HT1080 (cell line): ENCODE results near the gene RAD51B. TPM values are rescaled to one million over a fixed set of nuclear protein-coding genes. Genes with fewer than 3 reads are reported as not detected.
"Not testable (repeated sequence)": the region's sequence is repeated elsewhere in the genome, so short reads cannot be mapped to it uniquely, and the experiment has no call there.

Experiments used
- DNase-seq: peaks from one replicate; pipeline ENCODE4 v3.0.0-alpha.2; 2015; ENCODE audit warnings: low read depth
- total RNA-seq: library from RNA; depleted of rRNA; stranded (reverse); fragments of >200 nt; shearing (Covaris generic); gene quantifications from 2 replicates; pipeline ENCODE4 v1.2.3, GENCODE V29; 2014

Gene RAD51B
- total RNA-seq, 1 experiment from 2014 or later: 8.5 TPM

- no peak for DNase-seq
Observed at GRCh38 chr14:68208218-68208617, 388.6 kb downstream of the RAD51B start.

- DNase-seq: no peak
Observed at GRCh38 chr14:68208626-68209317, 389.2 kb downstream of the RAD51B start.

- peak; percentile 91 for DNase-seq
Observed at GRCh38 chr14:68210729-68211299, 391.2 kb downstream of the RAD51B start.

- DNase-seq: no peak
Observed at GRCh38 chr14:68211421-68211820, 391.8 kb downstream of the RAD51B start.

GRCh38 chr14:68211886-68212285 is 392.3 kb downstream of the RAD51B start:
- no peak for DNase-seq

- no peak for DNase-seq
Observed at GRCh38 chr14:68212361-68212760, 392.8 kb downstream of the RAD51B start.

- no peak for DNase-seq
Observed at GRCh38 chr14:68214431-68214830, 394.9 kb downstream of the RAD51B start.

GRCh38 chr14:68215629-68216028 is 396.1 kb downstream of the RAD51B start:
- no peak for DNase-seq

- DNase-seq: no peak
Observed at GRCh38 chr14:68216079-68216478, 396.5 kb downstream of the RAD51B start.

- DNase-seq: no peak
Observed at GRCh38 chr14:68216957-68217356, 397.4 kb downstream of the RAD51B start.

GRCh38 chr14:68217791-68218340 is 398.3 kb downstream of the RAD51B start:
- DNase-seq: no peak

GRCh38 chr14:68219407-68219806 is 399.8 kb downstream of the RAD51B start:
- no peak for DNase-seq

- DNase-seq: not testable (repeated sequence)
Observed at GRCh38 chr14:68221046-68221445, 401.5 kb downstream of the RAD51B start.

- DNase-seq: no peak
Observed at GRCh38 chr14:68222154-68222553, 402.6 kb downstream of the RAD51B start.

- no peak for DNase-seq
Observed at GRCh38 chr14:68222726-68223125, 403.1 kb downstream of the RAD51B start.

- DNase-seq: no peak
Observed at GRCh38 chr14:68223631-68224030, 404.1 kb downstream of the RAD51B start.

GRCh38 chr14:68225321-68225720 is 405.7 kb downstream of the RAD51B start:
- DNase-seq: no peak

- DNase-seq: no peak
Observed at GRCh38 chr14:68226523-68226922, 406.9 kb downstream of the RAD51B start.

- DNase-seq: no peak
Observed at GRCh38 chr14:68228656-68229055, 409.1 kb downstream of the RAD51B start.

GRCh38 chr14:68229423-68230100 is 410.0 kb downstream of the RAD51B start:
- no peak for DNase-seq

GRCh38 chr14:68230202-68230949 is 410.8 kb downstream of the RAD51B start:
- DNase-seq: no peak
